Endothelial cell of umbilical vein (primary cell): ENCODE results near the gene CTNS. TPM values are rescaled to one million over a fixed set of nuclear protein-coding genes. Genes with fewer than 3 reads are reported as not detected.

Experiments used
- BruUV-seq: library from RNA; stranded (reverse); fragments of 400-500 nt; replicated peaks from 2 replicates; lab custom pipeline; 2021; lab: Mats Ljungman, UMichigan
- CTCF ChIA-PET: fragments of 300-600, 350-600 bp; sonication (Branson Sonifier 250); formaldehyde crosslinking; loops from one replicate; lab custom pipeline; 2021; ENCODE audit warnings: antibody characterized with exemption, inconsistent platforms; lab: Charles Lee
- POLR2A ChIA-PET: fragments of 300-600, 350-600 bp; sonication (Branson Sonifier 250); formaldehyde crosslinking; loops from one replicate; lab custom pipeline; 2021; ENCODE audit warnings: antibody characterized with exemption, inconsistent platforms; lab: Charles Lee
- DNase-seq: peaks from one replicate; pipeline ENCODE4 v3.0.0-alpha.2; 2011; ENCODE audit warnings: low read depth, low spot score
- FAIRE-seq: peaks from 2 replicates; lab custom pipeline; 2011; peaks lifted over from hg19 to GRCh38; lab: Jason Lieb, UNC
- H2AFZ ChIP-seq: 2 replicates; pipeline ENCODE4 v1.6.0; 2012; ENCODE audit warnings: low read depth, low read length, control low read depth, inconsistent platforms
- H3K27ac ChIP-seq: 2 replicates; pipeline ENCODE4 v1.5.1; 2011; ENCODE audit warnings: low read depth, mild to moderate bottlenecking, control low read depth, low read length, moderate library complexity; ENCODE audit not compliant: insufficient read depth
- H3K27me3 ChIP-seq, 2 experiments: 2 replicates each; pipeline versions ENCODE4 v1.6.0 to v1.6.1; 2011; ENCODE audit warnings: low read length in 2 of 2, mixed read lengths in 1 of 2; ENCODE audit not compliant: control insufficient read depth in 2 of 2, insufficient read depth in 2 of 2
- H3K36me3 ChIP-seq, 2 experiments: 2 replicates in 1 of 2; 3 replicates in 1 of 2; pipeline ENCODE4 v1.5.1; 2011; ENCODE audit warnings: low read length in 2 of 2, mild to moderate bottlenecking in 1 of 2, moderate library complexity in 1 of 2; ENCODE audit not compliant: control insufficient read depth in 2 of 2, insufficient read depth in 2 of 2; ENCODE audit errors: extremely low read depth in 1 of 2
- H3K4me1 ChIP-seq: 3 replicates; pipeline ENCODE4 v1.5.1; 2011; ENCODE audit warnings: mild to moderate bottlenecking, low read length; ENCODE audit not compliant: control insufficient read depth, insufficient read depth; ENCODE audit errors: extremely low read depth
- H3K4me2 ChIP-seq: 2 replicates; pipeline ENCODE4 v1.6.1; 2011; ENCODE audit warnings: low read length, control low read depth, mixed read lengths; ENCODE audit not compliant: insufficient read depth
- H3K4me3 ChIP-seq, 3 experiments: fragments of 200-600 bp in 1 of 3; sonication (generic), shearing (Covaris generic) in 1 of 3; replicated peaks in 1 of 3; 2 replicates each; pipeline ENCODE4 v1.5.1; 2011 to 2016; ENCODE audit warnings: control low read depth in 3 of 3, low read length in 3 of 3, mild to moderate bottlenecking in 2 of 3, inconsistent platforms in 1 of 3, low read depth in 1 of 3, moderate library complexity in 1 of 3; ENCODE audit not compliant: insufficient read depth in 1 of 3
- H3K79me2 ChIP-seq: 2 replicates; pipeline ENCODE4 v1.6.0; 2012; ENCODE audit warnings: low read length, inconsistent platforms; ENCODE audit not compliant: control insufficient read depth, insufficient read depth
- H3K9ac ChIP-seq: replicated peaks from 2 replicates; pipeline ENCODE3; 2011; ENCODE audit warnings: low read length, control low read depth; ENCODE audit not compliant: insufficient read depth; ENCODE audit errors: extremely low read depth
- H3K9me1 ChIP-seq: replicated peaks from 3 replicates; pipeline ENCODE4 v1.6.0; 2011; ENCODE audit warnings: mild to moderate bottlenecking, low read length; ENCODE audit not compliant: control insufficient read depth, insufficient read depth; ENCODE audit errors: extremely low read depth
- H3K9me3 ChIP-seq: replicated peaks from 2 replicates; pipeline ENCODE4 v1.5.1; 2012; ENCODE audit warnings: low read length, inconsistent platforms; ENCODE audit not compliant: control insufficient read depth, insufficient read depth
- H4K20me1 ChIP-seq: replicated peaks from 2 replicates; pipeline ENCODE3; 2011; ENCODE audit warnings: mild to moderate bottlenecking, low read length; ENCODE audit not compliant: control insufficient read depth, insufficient read depth; ENCODE audit errors: extremely low read depth
- MYC ChIP-seq: IDR thresholded peaks from one replicate; pipeline ENCODE4 v1.6.1; 2011; ENCODE audit warnings: mild to moderate bottlenecking, low read depth, low read length
- dilution Hi-C: fragments of 300-500 bp; cut with MboI; formaldehyde crosslinking; loops from one replicate; pipeline ENCODE4 v1.15.0; 2019; ENCODE audit warnings: low sequenced_read_pairs; ENCODE audit not compliant: extremely low pct_ligation_motif_present
- intact Hi-C: fragments of 100-400 bp; cut with micrococcal nuclease; formaldehyde crosslinking; loops from one replicate; pipeline ENCODE4 v1.10.0; 2022
- polyA plus RNA-seq, 4 experiments: library from polyadenylated mRNA; depleted of rRNA in 3 of 4; stranded (reverse) in 3 of 4; unstranded in 1 of 4; fragments of >200 nt; gene quantifications; 2 replicates each; pipeline versions ENCODE4 v1.2.1 to v1.2.3, GENCODE V29; 2011 to 2012; ENCODE audit warnings: missing spikeins in 1 of 4
- total RNA-seq: library from RNA; stranded (reverse); gene quantifications from 2 replicates; pipeline ENCODE4 v1.2.3, GENCODE V29; 2021

The CTNS gene
- total and polyA plus RNA-seq, 2 donors (not counting 3 experiments of a cell fraction or from before 2014, with no cell fraction given): 17.9 to 25.9 TPM

DNA sequence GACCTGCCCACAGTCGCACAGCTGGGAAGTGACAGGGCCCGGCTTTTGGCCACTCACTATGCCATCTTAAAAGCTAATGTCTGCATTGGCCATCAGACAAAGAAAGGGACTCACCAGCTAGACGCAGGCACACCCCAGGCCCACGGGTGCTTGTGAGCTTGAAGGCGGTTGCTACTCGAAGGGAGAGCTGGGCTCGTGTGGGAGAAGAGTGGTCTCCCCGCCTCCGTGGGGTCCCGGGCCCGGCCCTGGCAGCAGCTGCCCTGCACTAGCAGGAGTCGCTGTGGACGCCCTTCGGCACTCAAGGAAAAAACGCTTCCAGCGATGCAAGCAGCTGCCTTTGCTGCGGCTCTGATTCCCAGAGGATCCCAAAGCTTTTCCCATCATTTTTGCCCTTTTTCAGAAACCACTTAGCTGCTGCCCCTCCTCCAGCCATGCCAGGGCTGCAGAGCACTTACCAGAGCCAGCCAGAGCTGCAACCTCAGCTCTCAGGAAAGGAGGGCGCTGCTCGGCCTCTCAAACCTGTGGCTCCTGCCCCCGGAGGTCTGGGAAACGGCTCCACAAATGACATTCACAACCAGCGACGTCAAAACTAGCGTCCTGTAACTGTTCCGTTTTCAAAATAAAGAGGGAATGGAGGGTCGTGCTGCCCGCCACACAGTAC lies 39.6 kb upstream of the CTNS start:
- Histone ChIP-seq H3K4me2 (no peak overlapping the region), H3K27me3 (no peaks in the 10 kb centered on the region), H3K9ac (no peak overlapping the region), H3K4me1 (no peaks in the 10 kb centered on the region), H3K9me1 (no peaks in the 10 kb centered on the region), H2AFZ (no peak overlapping the region), H3K4me3 (no peak overlapping the region), H3K36me3 (no peaks in the 10 kb centered on the region), H3K9me3 (no peaks in the 10 kb centered on the region), H3K79me2 (no peaks in the 10 kb centered on the region), H4K20me1 (no peaks in the 10 kb centered on the region), H3K27ac (no peak overlapping the region)
- CTCF ChIA-PET: interaction anchor here (0.9 kb wide), 1 partner anchor 25 kb away, joined by 4 read pairs; no protein-coding TSS in a partner anchor
- TF ChIP-seq MYC: no peak
- DNase-seq: no peak
- intact Hi-C loops (no loop called here), dilution Hi-C loops (no loop called here)
- POLR2A ChIA-PET: no interaction called here
- no TSS peak for BruUV-seq
- FAIRE-seq: no peak

DNA sequence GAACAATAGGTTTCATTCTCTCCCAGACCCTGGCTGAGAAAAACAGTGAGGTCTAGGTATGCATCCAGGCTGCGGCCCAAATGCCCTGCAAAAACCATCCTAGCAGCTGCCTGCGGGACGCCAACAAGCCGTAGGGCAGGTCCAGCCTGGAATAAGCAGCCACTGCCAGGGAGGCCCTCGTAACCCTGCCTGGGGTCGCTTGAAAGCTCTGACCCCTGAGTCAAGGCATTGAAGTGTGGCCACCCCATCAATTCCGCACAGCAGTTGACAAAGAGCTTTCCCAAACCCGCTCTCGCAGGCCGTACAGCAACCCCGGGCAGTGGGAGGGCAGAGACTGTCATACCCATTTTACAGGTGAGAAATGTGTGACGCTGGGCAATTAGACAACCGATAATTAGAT lies 38.5 kb upstream of the CTNS start:
- CTCF ChIA-PET: no interaction called here
- dilution Hi-C loops: no loop called here
- POLR2A ChIA-PET: no interaction called here

More for the DNA sequence above, 38.5 kb upstream of the CTNS start:
- H3K79me2 ChIP-seq: no peaks in the 10 kb centered on the region
- H2AFZ ChIP-seq: no peak overlapping the region
- no peak for TF ChIP-seq MYC
- FAIRE-seq (no peak), DNase-seq (no peak)
- H3K9me3 ChIP-seq: no peaks in the 10 kb centered on the region
- no peak overlapping the region for H3K27ac ChIP-seq
- no peak overlapping the region for H3K4me3 ChIP-seq
- BruUV-seq: no TSS peak
- no peaks in the 10 kb centered on the region for H4K20me1 ChIP-seq
- H3K27me3 ChIP-seq: no peaks in the 10 kb centered on the region
- no peak overlapping the region for H3K4me2 ChIP-seq
- H3K4me1 ChIP-seq: peaks cover under 1% of the 10 kb centered on the region
- no peak overlapping the region for H3K9ac ChIP-seq
- no peaks in the 10 kb centered on the region for H3K9me1 ChIP-seq
- H3K36me3 ChIP-seq: no peaks in the 10 kb centered on the region
- intact Hi-C loops: no loop called here
